Chondrocyte (in vitro differentiated cells): ENCODE results near the gene FTO. TPM values are rescaled to one million over a fixed set of nuclear protein-coding genes. Genes with fewer than 3 reads are reported as not detected.

ENCODE experiments used
- DNase-seq: peaks from one replicate; pipeline ENCODE4 v3.0.0; 2021; ENCODE audit warnings: mixed read lengths, low spot score
- H3K27ac Mint-ChIP-seq: one replicate; pipeline ENCODE4 v1.8.0; 2021; ENCODE audit warnings: mild to moderate bottlenecking, moderate library complexity, mixed read lengths; ENCODE audit not compliant: unreplicated experiment
- H3K27me3 Mint-ChIP-seq: 2 replicates; pipeline ENCODE4 v1.8.0; 2021; ENCODE audit warnings: low read depth, mixed read lengths
- H3K36me3 Mint-ChIP-seq: 2 replicates; pipeline ENCODE4 v1.8.0; 2021; ENCODE audit warnings: low read depth, mixed read lengths
- H3K4me1 Mint-ChIP-seq: 2 replicates; pipeline ENCODE4 v1.8.0; 2021; ENCODE audit warnings: low read depth, mild to moderate bottlenecking, mixed read lengths
- H3K4me3 Mint-ChIP-seq: one replicate; pipeline ENCODE4 v1.8.0; 2021; ENCODE audit warnings: mild to moderate bottlenecking, moderate library complexity, mixed read lengths; ENCODE audit not compliant: unreplicated experiment
- H3K9me3 Mint-ChIP-seq: 2 replicates; pipeline ENCODE4 v1.8.0; 2021; ENCODE audit warnings: low read depth, mixed read lengths
- CTCF ChIP-seq: fragments of 200-600 bp; sonication (generic); IDR thresholded peaks from 2 replicates; pipeline ENCODE4 v1.5.0; 2021; ENCODE audit warnings: antibody characterized with exemption, mild to moderate bottlenecking, moderate library complexity
- total RNA-seq: library from RNA; stranded (reverse); gene quantifications from 3 replicates; pipeline ENCODE4 v1.2.1, GENCODE V29; 2021

FTO gene
- total RNA-seq, 1 donor from 2014 or later: 85.7 TPM

- Mint-ChIP-seq H3K9me3 (peaks cover 3% of the 10 kb centered on the region), H3K4me3 (no peak overlapping the region), H3K27me3 (no peaks in the 10 kb centered on the region), H3K36me3 (peaks cover 3% of the 10 kb centered on the region), H3K27ac (no peak overlapping the region), H3K4me1 (peaks cover 16% of the 10 kb centered on the region)
- TF ChIP-seq CTCF: no peak
- no peak for DNase-seq
These were observed 52.5 kb downstream of the FTO start for GRCh38 chr16:53756275-53756996.

- Mint-ChIP-seq H3K27ac (no peak overlapping the region), H3K9me3 (peaks cover 3% of the 10 kb centered on the region), H3K4me3 (no peak overlapping the region), H3K4me1 (peaks cover 23% of the 10 kb centered on the region), H3K36me3 (peaks cover 3% of the 10 kb centered on the region), H3K27me3 (no peaks in the 10 kb centered on the region)
- DNase-seq: no peak
- no peak for TF ChIP-seq CTCF
These were observed 54.1 kb downstream of the FTO start for GRCh38 chr16:53757971-53758609.

GRCh38 chr16:53761962-53762703 lies 58.2 kb downstream of the FTO start:
- no peak for TF ChIP-seq CTCF
- H3K27me3 Mint-ChIP-seq: no peaks in the 10 kb centered on the region
- DNase-seq: no peak
- H3K36me3 Mint-ChIP-seq: peaks cover 3% of the 10 kb centered on the region
- no peak overlapping the region for H3K27ac Mint-ChIP-seq
- peaks cover 18% of the 10 kb centered on the region for H3K4me1 Mint-ChIP-seq
- peaks cover 3% of the 10 kb centered on the region for H3K9me3 Mint-ChIP-seq
- H3K4me3 Mint-ChIP-seq: no peak overlapping the region

- no peak overlapping the region for H3K4me3 Mint-ChIP-seq
- DNase-seq: no peak
- peaks cover 18% of the 10 kb centered on the region for H3K4me1 Mint-ChIP-seq
These were observed 62.5 kb downstream of the FTO start for GRCh38 chr16:53766304-53767016.

More at GRCh38 chr16:53766304-53767016, 62.5 kb downstream of the FTO start:
- Mint-ChIP-seq H3K9me3 (no peaks in the 10 kb centered on the region), H3K27me3 (no peaks in the 10 kb centered on the region), H3K36me3 (no peaks in the 10 kb centered on the region), H3K27ac (peak overlapping the region; percentile 60)
- no peak for TF ChIP-seq CTCF
